OCI-M2 (cell line): ENCODE measurements around the gene POLR3GL.
A peak's percentile ranks its signal among the peaks of the same experiment; 100 is the strongest.

Source experiments
- DNase-seq: peaks from one replicate; lab custom pipeline; 2025; ENCODE audit not compliant: unreplicated experiment; lab: John Stamatoyannopoulos, UW

The POLR3GL gene

DNA sequence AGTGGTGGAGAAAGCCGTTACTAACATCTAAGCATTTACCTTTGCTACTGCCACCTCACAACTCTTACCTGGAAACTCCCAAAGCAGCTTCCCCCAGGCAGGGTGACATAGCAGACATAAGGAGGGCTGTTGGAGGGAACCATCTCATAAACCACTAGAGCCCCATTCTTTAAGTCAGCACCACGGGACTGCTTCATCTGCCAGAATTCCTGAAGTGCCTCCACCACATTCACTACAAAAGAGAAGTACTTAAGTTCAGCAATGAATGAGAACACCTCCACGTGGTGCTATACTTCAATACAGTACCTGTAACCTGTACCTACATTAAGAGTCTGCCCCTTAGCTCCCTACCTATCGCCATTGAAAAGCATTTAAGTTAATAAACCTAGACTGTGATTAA lies 16.9 kb upstream of the POLR3GL start:
- no peak for DNase-seq

DNA sequence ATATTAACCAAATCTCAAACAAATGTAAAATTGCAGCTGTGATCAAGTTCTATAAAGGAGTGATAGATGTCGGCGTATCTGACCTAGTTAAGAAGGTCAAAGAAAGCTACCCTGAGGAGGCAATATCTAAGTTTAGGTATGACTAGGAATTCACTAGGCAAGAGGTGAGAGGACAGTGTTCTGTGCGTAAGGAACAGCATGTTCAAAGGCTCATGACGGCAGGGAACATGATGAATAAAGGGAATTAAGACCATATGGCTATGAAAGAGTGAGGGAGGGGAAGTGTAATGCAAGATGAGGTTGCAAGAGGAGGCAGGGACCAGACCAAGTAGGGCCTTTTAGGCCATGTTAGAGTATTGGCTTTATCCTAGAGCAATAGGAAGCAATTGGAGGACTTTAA lies 15.3 kb upstream of the POLR3GL start:
- DNase-seq = no peak

DNA sequence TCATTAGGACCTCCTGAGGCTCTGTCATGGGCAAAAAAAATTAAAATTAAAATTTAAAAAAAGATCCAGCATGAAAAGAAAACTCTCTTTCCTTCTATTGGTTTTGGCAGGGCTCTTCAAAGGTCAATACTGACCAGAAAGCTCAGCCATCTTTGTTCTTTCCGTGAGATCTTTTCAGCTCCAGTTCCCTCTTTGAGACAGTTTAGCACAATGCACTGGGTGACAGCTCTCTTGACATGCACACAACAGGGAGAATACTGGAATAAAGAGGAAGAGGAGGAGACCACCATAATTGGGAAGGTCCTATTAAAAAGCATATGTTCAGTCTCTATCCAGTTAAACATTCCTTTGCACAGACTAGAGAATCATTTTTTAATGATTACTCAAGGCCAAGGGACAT lies 13.0 kb upstream of the POLR3GL start:
- DNase-seq = no peak

DNA sequence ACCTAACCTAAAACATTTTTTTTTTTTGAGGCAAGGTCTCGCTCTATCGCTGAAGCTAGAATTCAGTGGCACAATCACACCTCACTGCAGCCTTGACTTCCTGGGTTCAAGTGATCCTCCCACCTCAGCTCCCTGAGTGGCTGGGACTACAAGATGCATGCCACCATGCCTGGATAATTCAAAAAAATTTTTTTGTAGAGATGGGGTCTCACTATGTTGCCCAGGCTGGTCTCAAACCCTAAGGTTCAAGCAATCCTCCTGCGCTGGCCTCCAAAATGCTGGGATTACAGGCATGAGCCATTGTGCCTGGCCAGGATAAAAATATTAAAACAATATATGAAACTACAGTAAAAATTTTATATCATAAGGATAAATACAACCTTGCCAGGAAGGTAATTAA lies 11.6 kb upstream of the POLR3GL start:
- no peak for DNase-seq

DNA sequence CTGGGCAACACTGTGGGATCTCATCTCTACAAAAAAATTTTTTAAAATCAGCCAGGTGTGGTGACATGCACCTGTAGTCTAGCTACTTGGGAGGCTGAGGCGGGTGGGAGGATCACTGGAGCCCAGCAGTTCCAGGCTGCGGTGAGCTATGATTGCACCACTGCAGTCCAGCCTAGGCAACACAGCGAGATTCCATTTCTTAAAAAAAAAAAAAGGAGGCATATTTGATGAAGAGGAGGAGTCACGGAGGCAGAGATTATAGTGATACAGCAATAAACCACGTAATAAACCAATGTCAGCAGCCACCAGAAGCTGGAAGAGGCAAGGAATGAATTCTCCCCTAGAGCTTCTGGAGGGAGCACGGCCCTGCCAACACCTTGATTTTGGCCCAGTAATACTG lies 10.6 kb upstream of the POLR3GL start:
- no peak for DNase-seq

DNA sequence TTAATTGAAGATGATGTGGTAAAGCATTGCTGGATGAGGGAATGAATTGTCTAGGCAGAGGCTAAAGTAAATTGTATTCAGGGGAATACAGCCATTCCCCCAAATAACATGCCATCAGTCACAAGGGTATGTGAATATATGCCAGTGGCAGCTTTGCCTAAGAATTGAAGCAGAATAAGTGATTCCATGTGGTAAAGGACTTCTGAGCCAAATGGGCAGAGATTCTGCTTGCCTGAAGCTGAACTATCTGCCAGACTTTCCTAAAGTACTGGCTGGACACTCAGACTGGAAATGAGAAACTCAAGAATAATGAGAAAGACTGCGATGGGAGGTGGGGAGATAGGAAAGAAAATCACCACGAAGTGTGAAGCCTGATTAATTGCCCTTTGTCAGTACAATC lies 9.1 kb upstream of the POLR3GL start:
- no peak for DNase-seq

DNA sequence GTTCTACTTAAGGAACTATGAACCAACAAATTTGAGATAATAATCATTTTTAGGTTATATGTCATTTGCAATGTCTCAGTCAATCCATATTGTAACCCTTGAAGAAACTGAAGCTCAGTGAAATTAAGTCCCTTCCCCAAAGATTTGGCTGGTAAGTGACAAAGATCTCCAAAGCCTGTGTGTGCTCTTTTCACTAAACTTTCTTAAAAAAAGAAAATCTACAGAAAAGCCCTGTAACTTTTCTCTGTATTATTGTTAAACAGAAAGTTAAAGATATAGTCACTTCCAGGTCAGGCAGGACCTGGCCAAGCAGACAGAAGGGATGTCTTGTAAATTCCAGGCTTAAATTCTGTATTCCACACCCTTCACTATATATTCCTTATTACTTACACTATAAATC lies 8.1 kb upstream of the POLR3GL start:
- DNase-seq = no peak

DNA sequence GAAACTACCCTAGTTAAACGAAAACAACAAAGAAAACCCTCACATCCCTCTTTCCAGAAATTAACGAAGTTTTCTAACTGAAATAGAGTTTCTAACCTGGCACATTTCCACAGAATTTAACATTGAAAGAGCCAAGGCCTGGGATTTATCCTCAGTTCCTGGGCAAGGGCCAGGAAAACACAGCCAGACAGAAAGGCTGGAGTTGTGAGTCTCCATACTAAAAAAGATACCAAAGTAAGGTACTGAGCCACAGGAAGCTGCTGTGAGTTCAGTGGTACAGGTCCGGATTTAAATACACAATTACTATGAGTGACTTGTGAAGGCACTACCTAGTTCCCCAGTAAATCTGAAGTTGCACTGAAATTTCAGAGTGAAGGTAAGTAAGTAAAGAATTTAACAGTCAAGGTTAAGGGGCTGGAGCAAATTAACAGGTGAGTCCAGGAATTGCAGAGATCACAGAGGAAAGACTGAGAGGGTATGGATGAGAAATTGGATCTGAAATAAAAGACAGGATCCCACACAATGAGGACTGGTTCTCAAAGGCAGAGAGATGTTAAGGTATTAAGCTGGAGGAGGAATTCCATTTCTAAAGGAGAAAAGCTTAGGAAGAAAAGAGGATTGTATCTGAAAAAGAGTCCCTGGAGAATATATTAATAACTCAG lies 7.6 kb upstream of the POLR3GL start:
- no peak for DNase-seq

DNA sequence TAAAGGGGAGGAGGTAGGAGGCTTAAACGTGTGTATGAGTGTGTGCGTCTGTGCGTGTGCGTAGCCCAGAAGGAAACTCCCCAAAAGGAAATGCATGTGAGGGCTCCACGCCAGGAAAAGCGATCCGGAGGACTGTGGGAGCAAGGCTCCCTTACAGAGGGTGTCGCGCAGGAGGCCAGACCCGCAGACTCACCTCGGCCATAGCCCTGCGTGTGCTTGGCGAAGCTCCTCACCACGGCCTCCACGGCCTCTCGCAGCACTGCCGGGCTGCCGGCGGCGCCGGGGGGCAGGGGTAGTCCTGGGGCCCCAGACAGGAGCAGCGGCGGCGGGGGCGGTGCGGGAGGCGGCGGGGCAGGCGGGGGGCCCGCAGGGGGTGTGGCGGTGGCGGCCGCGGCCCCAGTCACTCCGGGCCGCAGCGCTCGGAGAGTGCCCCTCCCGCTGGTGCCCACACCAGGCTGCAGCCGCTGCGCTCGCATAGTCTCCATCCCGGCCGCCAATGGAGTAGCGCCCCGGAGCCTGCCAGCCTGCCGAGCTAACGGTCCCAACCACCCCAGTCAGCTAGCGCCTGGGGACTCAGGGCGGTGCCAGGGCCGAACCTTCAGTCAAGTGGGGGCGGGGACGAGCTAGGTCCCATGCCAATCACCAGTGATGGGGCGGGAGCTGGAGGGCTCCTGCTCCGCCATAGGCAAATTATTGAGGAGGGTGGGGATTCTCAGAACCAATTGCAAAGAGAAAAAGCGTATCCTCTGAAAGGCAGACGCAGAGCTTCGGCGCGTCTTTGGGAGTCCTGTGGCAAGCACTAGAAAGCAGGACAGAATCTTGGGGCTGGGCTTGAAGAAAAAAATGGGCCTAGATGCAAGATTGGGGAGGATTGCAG lies 6.8 kb upstream of the POLR3GL start, which contains the start of gene LIX1L:
LIX1L (minus strand) TSS at position 575 of the 877 bp plus-strand sequence; CDS start at position 485, 90 bp downstream.
- peak; percentile 85 for DNase-seq

DNA sequence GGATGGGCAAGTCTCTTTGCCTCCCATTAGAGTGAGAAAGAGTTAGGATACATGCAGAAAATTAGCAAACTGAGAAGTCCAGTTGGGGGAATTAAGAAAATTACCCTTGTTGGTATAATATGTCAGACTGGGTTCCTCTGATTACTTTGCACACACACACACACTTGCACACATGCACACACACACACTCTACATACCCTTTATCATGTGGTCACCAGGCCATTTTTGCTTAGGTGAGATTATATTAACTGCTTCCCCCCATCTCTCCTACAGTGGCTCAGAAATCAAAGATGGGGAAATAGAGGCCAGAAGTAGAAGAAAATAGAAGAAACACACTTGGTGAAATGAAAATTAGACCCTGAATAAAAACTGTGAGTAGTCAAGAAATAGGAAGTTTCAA lies 5.8 kb upstream of the POLR3GL start:
- no peak for DNase-seq

DNA sequence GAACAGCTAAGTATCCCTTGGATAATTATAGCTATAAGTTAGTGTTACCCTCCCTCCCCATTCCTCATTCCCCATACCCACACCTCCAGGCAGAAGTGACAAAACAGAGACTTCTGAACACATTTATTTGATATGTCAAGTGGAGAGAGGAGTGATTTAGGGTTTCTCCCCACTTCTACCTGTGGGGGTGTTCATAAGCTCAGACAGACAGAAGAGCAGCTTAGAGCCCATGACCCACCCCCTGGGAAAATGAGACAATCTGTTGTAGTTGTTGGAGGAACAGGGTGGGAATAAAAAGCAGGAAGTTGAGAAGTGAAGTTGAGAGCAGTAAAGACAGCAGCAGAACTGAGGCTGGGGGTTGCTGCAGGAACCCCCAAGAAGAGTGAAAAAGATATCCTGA lies 5.2 kb upstream of the POLR3GL start:
- DNase-seq = no peak

DNA sequence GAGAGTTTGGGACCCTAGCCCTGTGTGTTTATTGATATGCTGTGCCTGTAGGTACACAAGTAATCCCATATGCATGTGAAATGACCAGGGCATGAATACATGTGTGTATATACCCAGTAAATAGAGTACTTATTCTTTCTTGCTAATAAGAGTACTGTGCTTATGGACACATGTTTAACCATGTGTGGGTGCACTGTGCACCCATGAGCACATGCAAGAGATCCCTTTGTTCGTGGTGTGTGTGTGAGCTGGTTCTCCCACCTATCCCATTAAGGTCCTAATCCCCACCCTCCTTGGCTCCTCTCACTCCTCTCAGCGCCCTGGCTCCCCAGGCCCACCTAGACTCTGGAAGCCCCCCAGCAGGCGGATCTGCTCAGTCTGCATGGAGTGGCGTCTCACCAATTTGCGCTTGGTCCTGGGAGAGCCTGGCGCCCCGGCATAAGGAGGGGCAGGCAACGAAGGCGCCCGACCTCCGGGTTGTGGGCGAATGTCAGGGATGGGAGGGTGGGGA lies 4.5 kb upstream of the POLR3GL start:
- DNase-seq = no peak

DNA sequence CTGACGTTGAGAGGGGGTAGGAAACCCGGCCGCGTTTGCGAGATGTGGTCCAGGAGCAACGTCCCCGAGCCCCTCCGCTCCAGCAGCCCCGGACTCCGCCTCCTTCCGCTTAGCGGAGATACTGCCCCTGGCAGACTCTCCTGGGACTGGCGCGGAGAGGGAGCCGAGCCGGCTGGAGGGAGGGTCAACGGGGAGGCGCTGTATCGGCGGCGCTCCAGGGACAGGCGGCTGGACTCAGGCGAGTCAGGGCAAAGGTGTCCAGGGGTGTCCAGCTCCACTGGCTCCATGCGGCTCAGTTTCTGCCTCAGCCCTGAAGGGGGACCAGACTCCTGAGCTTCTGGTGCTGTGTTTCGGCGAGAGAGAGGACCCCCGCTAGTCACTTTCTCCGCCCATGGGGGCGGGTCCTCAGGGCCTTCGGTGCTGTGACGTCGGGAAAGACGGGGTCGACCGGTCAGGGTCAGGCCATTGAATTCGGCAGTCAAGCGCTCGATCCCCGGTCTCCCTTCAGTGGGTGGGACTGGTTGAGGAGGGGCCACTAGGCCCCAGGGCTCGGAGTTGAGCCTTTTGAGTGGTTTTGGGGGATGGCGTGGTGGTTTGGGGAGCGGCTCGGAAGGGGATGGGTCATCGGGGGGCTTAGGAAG lies 3.9 kb upstream of the POLR3GL start:
- DNase-seq = peak; percentile 34

DNA sequence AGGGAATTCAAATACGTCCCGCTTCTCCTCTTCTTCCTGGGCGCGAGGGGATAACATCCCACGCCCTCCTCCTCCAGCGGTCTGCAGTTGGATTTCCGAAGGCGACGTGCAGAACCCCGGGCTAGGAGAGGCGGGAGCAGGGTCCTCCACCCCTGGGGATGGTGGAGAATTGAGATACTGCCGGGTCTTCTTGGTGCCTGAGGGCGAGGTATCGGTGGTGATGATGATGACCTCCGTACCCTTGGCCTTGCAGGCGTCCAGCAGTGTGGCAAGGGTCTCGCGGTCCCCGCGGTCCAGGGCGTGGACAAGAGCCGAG lies 3.4 kb upstream of the POLR3GL start:
- DNase-seq = no peak

DNA sequence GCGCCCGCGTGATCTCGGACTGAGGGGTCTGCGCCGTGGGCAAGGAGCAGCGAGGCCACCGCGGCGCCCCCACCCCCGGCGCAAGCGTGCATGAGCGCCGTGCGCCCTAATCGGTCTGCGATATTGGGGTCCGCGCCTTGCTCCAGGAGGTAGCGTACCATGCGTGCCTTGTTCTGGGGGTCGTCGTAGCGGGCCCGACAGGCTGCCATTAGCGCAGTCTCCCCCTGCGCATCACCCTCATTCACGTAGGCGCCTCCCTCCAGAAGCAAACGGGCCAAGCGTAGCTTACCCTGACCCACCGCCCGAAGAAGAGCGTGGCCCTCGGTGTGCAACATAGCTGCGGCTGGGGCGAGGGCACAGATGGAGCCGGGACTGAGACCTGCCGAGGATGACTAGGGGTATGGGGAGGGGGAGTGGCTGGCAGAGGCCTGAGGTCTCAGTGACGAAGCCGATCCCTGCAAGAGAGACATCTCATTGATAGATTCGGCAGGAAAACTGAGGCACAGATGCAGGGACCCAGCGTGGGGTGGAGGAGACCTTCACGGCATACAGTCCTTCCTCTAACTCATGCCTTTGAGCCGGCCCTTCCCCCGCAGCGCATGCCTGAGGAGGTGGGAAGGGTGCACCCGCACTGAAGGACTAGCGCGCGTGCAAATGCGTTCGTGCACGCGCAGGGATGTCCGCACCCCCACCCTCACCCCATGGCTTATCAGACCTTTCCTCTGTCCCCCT lies 2.9 kb upstream of the POLR3GL start:
- DNase-seq = no peak

DNA sequence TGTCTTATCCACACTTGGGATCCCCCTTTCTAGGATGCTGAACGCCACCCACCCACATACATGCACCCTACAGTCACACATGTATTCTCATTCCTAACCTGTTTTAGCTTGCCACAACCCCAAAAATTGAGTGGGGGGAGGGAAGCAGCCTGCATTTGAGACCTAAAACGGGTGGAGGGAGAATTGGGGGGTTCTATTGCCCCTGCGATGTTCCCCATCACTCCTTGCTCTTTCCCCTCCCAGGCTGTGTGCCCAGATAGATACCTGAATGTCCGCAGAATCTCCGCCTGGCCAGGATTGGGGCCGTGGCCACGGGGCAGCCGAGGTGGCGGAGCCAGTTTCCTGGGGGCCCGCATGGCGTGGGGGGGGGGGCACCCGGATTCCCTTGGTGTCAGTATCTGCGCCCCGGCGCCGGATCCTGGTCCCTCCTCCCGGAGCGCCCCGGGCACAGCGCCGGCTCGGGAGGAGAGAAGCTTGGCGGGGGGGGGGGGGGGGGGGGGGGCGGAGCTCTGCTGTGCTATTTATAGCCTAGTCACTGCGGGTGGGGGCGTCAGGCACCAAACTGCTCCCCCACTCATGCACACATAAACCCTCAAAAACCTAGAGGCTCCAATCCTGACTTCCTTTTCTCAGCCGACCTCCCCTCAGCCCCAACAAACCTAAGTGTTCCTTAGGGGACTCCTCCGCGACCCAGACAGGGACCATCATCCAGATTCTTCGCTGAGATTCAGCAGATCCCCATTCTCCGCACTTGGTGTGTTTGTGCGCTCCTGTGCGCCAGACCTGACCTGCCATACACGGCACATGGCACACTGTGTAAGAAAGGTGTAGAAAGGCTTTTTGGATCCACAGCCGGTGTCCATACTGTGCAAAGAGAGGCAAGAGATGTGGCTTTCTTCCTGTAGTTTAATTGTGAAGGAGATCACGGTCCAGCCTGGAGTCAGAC lies 2.1 kb upstream of the POLR3GL start:
- no peak for DNase-seq

DNA sequence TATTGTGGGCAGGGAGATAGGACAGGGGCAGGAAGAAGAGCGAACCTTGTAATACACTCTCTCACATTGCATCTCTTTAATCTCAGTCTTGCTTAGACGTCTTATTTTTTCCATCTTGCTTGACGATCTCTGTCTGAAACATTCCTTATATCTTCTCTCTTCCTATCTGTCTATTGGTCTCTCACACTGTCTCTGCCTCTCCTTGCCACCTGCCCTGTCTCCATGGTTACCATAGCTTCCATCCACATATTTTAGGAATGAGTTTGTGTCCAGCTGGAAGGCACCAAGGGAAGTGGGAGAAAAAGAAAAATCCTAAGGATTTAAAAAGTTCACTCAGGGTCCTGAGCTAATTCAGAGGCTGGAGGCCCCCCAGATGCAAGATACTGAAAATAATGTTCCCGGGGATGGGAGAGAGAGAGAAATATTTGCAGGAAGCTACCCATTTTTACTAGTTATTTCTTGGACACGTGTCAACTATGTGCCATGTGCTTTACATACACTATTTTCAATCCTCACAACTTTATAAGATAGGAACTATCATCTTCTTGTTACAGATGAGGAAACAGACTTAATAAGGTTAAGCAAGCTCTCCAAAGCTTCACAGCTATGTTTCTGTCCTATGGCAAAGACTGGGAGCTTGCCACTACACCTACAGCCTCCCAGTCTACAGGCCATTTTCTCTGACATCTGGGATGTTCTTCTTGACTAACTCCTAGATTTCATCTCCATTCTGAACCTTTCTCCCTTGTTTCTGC lies 1.0 kb upstream of the POLR3GL start:
- DNase-seq = no peak

DNA sequence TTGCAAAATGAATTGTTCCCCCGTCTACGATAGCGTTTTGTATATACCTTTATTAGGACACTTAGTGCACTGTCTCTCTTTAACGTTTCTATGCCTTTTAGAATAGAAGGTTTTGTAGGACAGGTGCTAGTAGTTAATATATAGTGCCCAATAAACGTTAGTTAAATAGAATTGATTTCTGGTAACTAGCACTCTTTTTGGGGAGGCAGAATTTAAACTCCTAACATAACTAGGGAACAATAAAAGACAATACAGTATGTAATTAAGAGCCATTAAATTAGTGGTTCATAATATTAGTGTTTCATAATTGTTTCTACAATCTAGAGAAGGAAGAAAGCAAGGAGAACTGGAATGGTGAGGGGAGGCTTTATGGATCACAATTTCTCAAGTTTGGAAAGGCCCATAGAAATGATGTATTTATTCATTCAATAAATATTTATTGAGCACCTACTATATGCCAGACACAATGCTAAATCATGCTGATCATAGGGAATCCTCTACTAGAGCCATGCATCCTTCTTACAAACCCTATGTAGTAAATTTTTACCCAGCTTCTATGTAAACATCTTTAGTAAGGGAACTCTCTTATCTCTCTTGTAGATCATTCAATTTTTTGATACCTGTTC lies 742 bp downstream of the POLR3GL start:
- no peak for DNase-seq

DNA sequence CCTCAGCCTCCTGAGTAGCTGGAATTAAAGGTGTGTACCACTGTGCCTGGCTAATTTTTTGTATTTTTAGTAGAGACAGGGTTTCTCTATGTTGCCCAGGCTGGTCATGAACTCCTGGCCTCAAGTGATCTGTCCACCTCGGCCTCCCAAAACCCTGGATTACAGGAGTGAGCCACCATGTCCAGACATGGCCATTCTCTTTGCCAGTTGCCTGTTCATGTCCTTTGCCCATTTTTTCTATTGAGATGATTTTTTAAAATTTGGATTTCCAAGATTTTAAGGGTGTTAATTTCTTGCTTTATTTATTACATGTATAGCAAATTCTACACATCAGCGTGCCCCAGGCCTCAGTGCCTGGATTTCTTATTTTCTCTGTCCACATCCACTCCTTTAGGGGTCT lies 2.8 kb downstream of the POLR3GL start:
- no peak for DNase-seq
